HepG2 (cell line): ENCODE results near the gene GPN2. TPM values are rescaled to one million over a fixed set of nuclear protein-coding genes. Genes with fewer than 3 reads are reported as not detected.

ENCODE experiments used
- ATAC-seq: fragments of 200-7000 bp; cut with Tn5 transposase; 3 replicates; pipeline ENCODE4 v1.9.1; 2020; ENCODE audit warnings: mild to moderate bottlenecking, moderate library complexity
- BruUV-seq: library from RNA; stranded (reverse); fragments of 400-500 nt; replicated peaks from 2 replicates; lab custom pipeline; 2021; lab: Mats Ljungman, UMichigan
- CTCF ChIA-PET: fragments of 300-600 bp; formaldehyde crosslinking; extraction: SDS; loops from one replicate; lab custom pipeline; 2021; ENCODE audit warnings: low total read pairs, inconsistent platforms, low intra/inter-chr PET ratio; lab: Yijun Ruan, JAX
- POLR2A ChIA-PET: fragments of 350-600 bp; sonication (Branson Sonifier 250); formaldehyde crosslinking; loops from one replicate; lab custom pipeline; 2020; ENCODE audit warnings: antibody characterized with exemption, inconsistent platforms; lab: Yijun Ruan, JAX
- DNase-seq: peaks from one replicate; pipeline ENCODE4 v3.0.0-alpha.2; 2015; ENCODE audit warnings: low spot score
- FAIRE-seq: peaks from 3 replicates; lab custom pipeline; 2011; peaks lifted over from hg19 to GRCh38; lab: Jason Lieb, UNC
- H2AFZ ChIP-seq: one replicate; pipeline ENCODE4 v1.6.1; 2011; ENCODE audit warnings: low read length, inconsistent platforms
- H3K27ac ChIP-seq: fragments of 300-600 bp; 3 replicates; pipeline ENCODE4 v1.8.0; 2011; ENCODE audit warnings: mixed run types, mild to moderate bottlenecking, mixed read lengths, low read length, inconsistent platforms; ENCODE audit not compliant: insufficient read depth; ENCODE audit errors: extremely low read length
- H3K27me3 ChIP-seq, 2 experiments: fragments of 200-600 bp in 1 of 2; 2 replicates in 1 of 2; 3 replicates in 1 of 2; pipeline versions ENCODE4 v1.6.0 to v1.8.0; 2011; ENCODE audit warnings: low read length in 2 of 2, mild to moderate bottlenecking in 2 of 2, moderate library complexity in 2 of 2, inconsistent platforms in 1 of 2; ENCODE audit not compliant: insufficient read depth in 2 of 2, control insufficient read depth in 1 of 2
- H3K36me3 ChIP-seq, 2 experiments: fragments of 200-600 bp in 1 of 2; replicated peaks in 1 of 2; 2 replicates in 1 of 2; 3 replicates in 1 of 2; pipeline versions ENCODE4 v1.5.1 to v1.8.0; 2011; ENCODE audit warnings: low read length in 2 of 2, inconsistent platforms in 1 of 2; ENCODE audit not compliant: insufficient read depth in 2 of 2, control insufficient read depth in 1 of 2
- H3K4me1 ChIP-seq: 2 replicates; pipeline ENCODE4 v1.5.1; 2012; ENCODE audit warnings: low read length, inconsistent platforms; ENCODE audit not compliant: insufficient read depth
- H3K4me2 ChIP-seq: 2 replicates; pipeline ENCODE4 v1.6.0; 2011; ENCODE audit warnings: low read depth, low read length, inconsistent platforms
- H3K4me3 ChIP-seq, 3 experiments: fragments of 200-600 bp in 1 of 3; sonication (generic), shearing (Covaris generic) in 1 of 3; replicated peaks in 1 of 3; 2 replicates each; pipeline ENCODE4 v1.5.1; 2011 to 2016; ENCODE audit warnings: low read length in 3 of 3, inconsistent platforms in 2 of 3, low read depth in 2 of 3, mild to moderate bottlenecking in 2 of 3, control low read depth in 1 of 3, mixed read lengths in 1 of 3; ENCODE audit not compliant: insufficient read depth in 1 of 3
- H3K79me2 ChIP-seq: one replicate; pipeline ENCODE4 v1.6.1; 2011; ENCODE audit warnings: low read length, inconsistent platforms; ENCODE audit not compliant: insufficient read depth
- H3K9ac ChIP-seq: 2 replicates; pipeline ENCODE4 v1.6.0; 2011; ENCODE audit warnings: mild to moderate bottlenecking, low read depth, low read length, inconsistent platforms; ENCODE audit not compliant: insufficient read depth
- H3K9me3 ChIP-seq: 2 replicates; pipeline ENCODE4 v1.5.1; 2012; ENCODE audit warnings: mild to moderate bottlenecking, low read length
- H4K20me1 ChIP-seq: 2 replicates; pipeline ENCODE4 v1.6.0; 2011; ENCODE audit warnings: inconsistent platforms, mild to moderate bottlenecking, low read length, moderate library complexity; ENCODE audit not compliant: insufficient read depth
- E2F5 ChIP-seq: sonication (generic); formaldehyde crosslinking; conservative IDR thresholded peaks from 2 replicates; pipeline ENCODE4 v1.4.0; 2020; ENCODE audit warnings: missing genetic modification reagents
- ERF ChIP-seq: IDR thresholded peaks from 2 replicates; pipeline ENCODE4 v1.6.1; 2018; ENCODE audit warnings: missing biosample characterization, missing genetic modification reagents
- NCOA1 ChIP-seq: sonication (generic); formaldehyde crosslinking; IDR thresholded peaks from 2 replicates; pipeline ENCODE4 v1.9.0; 2021; ENCODE audit warnings: missing genetic modification reagents
- NONO ChIP-seq, 2 experiments: fragments of 450-650 bp in 1 of 2; sonication (generic) in 1 of 2; formaldehyde crosslinking in 1 of 2; IDR thresholded peaks in 1 of 2; conservative IDR thresholded peaks in 1 of 2; 2 replicates each; pipeline versions ENCODE4 v1.6.1 to v1.8.0; 2017 to 2022; ENCODE audit warnings: mild to moderate bottlenecking in 1 of 2, missing genetic modification reagents in 1 of 2, moderate library complexity in 1 of 2
- POLR2AphosphoS5 ChIP-seq: IDR thresholded peaks from 2 replicates; pipeline ENCODE4 v1.6.1; 2012; ENCODE audit warnings: low read depth, low read length
- REPIN1 ChIP-seq: sonication (generic); formaldehyde crosslinking; IDR thresholded peaks from 2 replicates; pipeline ENCODE4 v1.8.0; 2022; ENCODE audit warnings: missing genetic modification reagents, low read depth, mild to moderate bottlenecking, borderline replicate concordance
- ZFP62 ChIP-seq: sonication (generic); formaldehyde crosslinking; IDR thresholded peaks from 2 replicates; pipeline ENCODE4 v1.4.0; 2020; ENCODE audit warnings: missing genetic modification reagents
- ZNF331 ChIP-seq: sonication (generic); formaldehyde crosslinking; IDR thresholded peaks from 2 replicates; pipeline ENCODE4 v1.4.0; 2020; ENCODE audit warnings: missing genetic modification reagents
- ZNF367 ChIP-seq: sonication (generic); formaldehyde crosslinking; IDR thresholded peaks from 2 replicates; pipeline ENCODE4 v1.4.0; 2020; ENCODE audit warnings: missing genetic modification reagents, borderline replicate concordance
- ZNF605 ChIP-seq: sonication (generic); formaldehyde crosslinking; IDR thresholded peaks from 2 replicates; pipeline ENCODE4 v1.8.0; 2022; ENCODE audit warnings: mild to moderate bottlenecking, missing genetic modification reagents
- WGBS: methylation state at CpG from one replicate; pipeline ENCODE4 v1.1.6; 2017; ENCODE audit warnings: low lambda C conversion rate; 5-methylcytosine and 5-hydroxymethylcytosine counted together
- in situ Hi-C: cut with HindIII; loops from 2 replicates; pipeline ENCODE4 v1.10.0; 2017; ENCODE audit warnings: low pct_unique_long_range_greater_than_20kb; ENCODE audit not compliant: extremely low pct_ligation_motif_present
- intact Hi-C: fragments of 100-400 bp; cut with micrococcal nuclease; formaldehyde crosslinking; loops from one replicate; pipeline ENCODE4 v1.10.0; 2022; ENCODE audit not compliant: unreplicated experiment
- polyA plus RNA-seq, 8 experiments: library from polyadenylated mRNA; depleted of rRNA in 3 of 8; stranded (reverse) in 7 of 8; unstranded in 1 of 8; fragments of >200 nt; fragmentation: Illumina TruSeq in 4 of 8; extraction: Trizol in 4 of 8; gene quantifications; 2 replicates each; pipeline versions ENCODE4 v1.2.1 to v1.2.3, GENCODE V29; 2011 to 2016; ENCODE audit warnings: low read depth in 4 of 8, missing spikeins in 1 of 8, mixed read lengths in 1 of 8; ENCODE audit not compliant: insufficient read depth in 1 of 8
- total RNA-seq, 5 experiments: library from RNA; depleted of rRNA; stranded (reverse); fragments of >200 nt; fragmentation: Illumina TruSeq; extraction: Trizol; gene quantifications; 2 replicates each; pipeline ENCODE4 v1.2.3, GENCODE V29; 2016; ENCODE audit warnings: low read depth in 1 of 5
- TF ChIP-seq, protein P1 (sequence below): sonication (generic); formaldehyde crosslinking; IDR thresholded peaks from 2 replicates; pipeline ENCODE4 v1.4.0; 2020; ENCODE audit warnings: missing genetic modification reagents, borderline replicate concordance
- TF ChIP-seq, protein P2 (sequence below): sonication (generic); formaldehyde crosslinking; IDR thresholded peaks from 2 replicates; pipeline ENCODE4 v1.5.0; 2020; ENCODE audit warnings: mild to moderate bottlenecking, missing genetic modification reagents

GPN2 gene
- total and polyA plus RNA-seq, 2 of the 13 experiments (the other 11 are each of a cell fraction or from before 2014, with no cell fraction given) = 19.3 to 38.9 TPM

DNA sequence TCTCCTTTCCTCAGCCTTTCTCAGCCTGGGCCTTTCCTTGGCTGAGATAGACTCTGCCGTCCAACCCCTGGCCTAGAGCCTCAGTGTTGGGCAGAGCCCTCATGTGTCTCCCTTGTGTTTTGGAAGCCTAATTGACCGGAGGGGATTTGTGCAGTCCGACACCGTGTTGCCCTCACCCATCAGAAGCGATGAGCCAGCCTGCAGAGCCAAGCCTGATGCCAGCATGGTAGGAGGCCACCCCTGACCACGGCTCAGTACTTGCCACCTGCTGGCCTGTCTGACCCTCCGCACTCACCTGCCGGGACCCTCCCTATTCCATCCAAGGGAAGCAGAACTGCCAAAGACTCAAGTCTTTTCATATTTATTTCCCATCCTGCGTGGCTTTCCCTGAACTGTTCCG lies 36.5 kb downstream of the GPN2 start:
- no peak overlapping the region for H3K27ac ChIP-seq
- H3K4me3 ChIP-seq = no peak overlapping the region
- 93% methylated on average over 6 of the region's 10 CpGs for WGBS
- H3K4me1 ChIP-seq = peaks cover 13% of the 10 kb centered on the region
- BruUV-seq = no TSS peak
- CTCF ChIA-PET = interaction anchor here (2.1 kb wide), 1 partner anchor 24 kb away, joined by 26 read pairs; no protein-coding TSS in a partner anchor
- H3K4me2 ChIP-seq = no peak overlapping the region
- FAIRE-seq = no peak
- intact Hi-C loops = loop anchor here (1.0 kb wide), 1 partner anchor 25 kb away; no protein-coding TSS in a partner anchor
- peaks cover 25 to 48% of the 10 kb centered on the region in 2 experiments for H3K36me3 ChIP-seq
- no peaks in the 10 kb centered on the region for H3K9me3 ChIP-seq
- TF ChIP-seq ZNF331 (CRISPR knock-in tag) = peak; percentile 85; the same call in 1 of the 2 replicates
- TF ChIP-seq ZFP62 (CRISPR knock-in tag) = no peak
- no peak for TF ChIP-seq REPIN1 (CRISPR knock-in tag)
- TF ChIP-seq, all 625 proteins: peak for 1
- no peaks in the 10 kb centered on the region for H3K79me2 ChIP-seq
- H3K27me3 ChIP-seq = no peaks in the 10 kb centered on the region
- no peaks in the 10 kb centered on the region for H4K20me1 ChIP-seq
- DNase-seq = no peak
- in situ Hi-C loops = no loop called here
- POLR2A ChIA-PET = no interaction called here
- ATAC-seq = no peak
- no peak overlapping the region for H2AFZ ChIP-seq
- no peak overlapping the region for H3K9ac ChIP-seq

- Histone ChIP-seq H3K27me3 (no peaks in the 10 kb centered on the region), H2AFZ (no peak overlapping the region), H3K9ac (no peak overlapping the region), H3K27ac (no peak overlapping the region), H3K79me2 (no peaks in the 10 kb centered on the region), H3K9me3 (no peaks in the 10 kb centered on the region), H3K4me1 (peaks cover 17% of the 10 kb centered on the region), H3K4me3 (no peak overlapping the region), H4K20me1 (no peaks in the 10 kb centered on the region), H3K36me3 (peaks cover 26 to 51% of the 10 kb centered on the region in 2 experiments), H3K4me2 (no peak overlapping the region)
- peak; percentile 90 for ATAC-seq
- peak; percentile 76 for DNase-seq
- WGBS = 56% methylated on average over 3 of the region's 3 CpGs
- BruUV-seq = no TSS peak
- intact Hi-C loops = loop anchor here (1.0 kb wide), 1 partner anchor 25 kb away; no protein-coding TSS in a partner anchor
- FAIRE-seq = peak; percentile 90
- in situ Hi-C loops = no loop called here
- ChIA-PET CTCF (interaction anchor here (2.1 kb wide), 1 partner anchor 25 kb away, joined by 26 read pairs; no protein-coding TSS in a partner anchor), POLR2A (no interaction called here)
- TF ChIP-seq NCOA1 (CRISPR knock-in tag) (no peak), ERF (0 out of 2 replicates have a peak, but pooled peaks have one; percentile 39), E2F5 (CRISPR knock-in tag) (no peak), NONO (IDR thresholded peaks at IDR 0.05) (no peak), NONO (CRISPR knock-in tag; conservative IDR thresholded peaks at IDR 0.05) (no peak), ZNF367 (CRISPR knock-in tag) (no peak), POLR2AphosphoS5 (no peak), ZNF605 (CRISPR knock-in tag) (no peak)
- TF ChIP-seq, protein P1, sequence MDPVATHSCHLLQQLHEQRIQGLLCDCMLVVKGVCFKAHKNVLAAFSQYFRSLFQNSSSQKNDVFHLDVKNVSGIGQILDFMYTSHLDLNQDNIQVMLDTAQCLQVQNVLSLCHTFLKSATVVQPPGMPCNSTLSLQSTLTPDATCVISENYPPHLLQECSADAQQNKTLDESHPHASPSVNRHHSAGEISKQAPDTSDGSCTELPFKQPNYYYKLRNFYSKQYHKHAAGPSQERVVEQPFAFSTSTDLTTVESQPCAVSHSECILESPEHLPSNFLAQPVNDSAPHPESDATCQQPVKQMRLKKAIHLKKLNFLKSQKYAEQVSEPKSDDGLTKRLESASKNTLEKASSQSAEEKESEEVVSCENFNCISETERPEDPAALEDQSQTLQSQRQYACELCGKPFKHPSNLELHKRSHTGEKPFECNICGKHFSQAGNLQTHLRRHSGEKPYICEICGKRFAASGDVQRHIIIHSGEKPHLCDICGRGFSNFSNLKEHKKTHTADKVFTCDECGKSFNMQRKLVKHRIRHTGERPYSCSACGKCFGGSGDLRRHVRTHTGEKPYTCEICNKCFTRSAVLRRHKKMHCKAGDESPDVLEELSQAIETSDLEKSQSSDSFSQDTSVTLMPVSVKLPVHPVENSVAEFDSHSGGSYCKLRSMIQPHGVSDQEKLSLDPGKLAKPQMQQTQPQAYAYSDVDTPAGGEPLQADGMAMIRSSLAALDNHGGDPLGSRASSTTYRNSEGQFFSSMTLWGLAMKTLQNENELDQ (CRISPR knock-in tag) = no peak
- TF ChIP-seq, protein P2, sequence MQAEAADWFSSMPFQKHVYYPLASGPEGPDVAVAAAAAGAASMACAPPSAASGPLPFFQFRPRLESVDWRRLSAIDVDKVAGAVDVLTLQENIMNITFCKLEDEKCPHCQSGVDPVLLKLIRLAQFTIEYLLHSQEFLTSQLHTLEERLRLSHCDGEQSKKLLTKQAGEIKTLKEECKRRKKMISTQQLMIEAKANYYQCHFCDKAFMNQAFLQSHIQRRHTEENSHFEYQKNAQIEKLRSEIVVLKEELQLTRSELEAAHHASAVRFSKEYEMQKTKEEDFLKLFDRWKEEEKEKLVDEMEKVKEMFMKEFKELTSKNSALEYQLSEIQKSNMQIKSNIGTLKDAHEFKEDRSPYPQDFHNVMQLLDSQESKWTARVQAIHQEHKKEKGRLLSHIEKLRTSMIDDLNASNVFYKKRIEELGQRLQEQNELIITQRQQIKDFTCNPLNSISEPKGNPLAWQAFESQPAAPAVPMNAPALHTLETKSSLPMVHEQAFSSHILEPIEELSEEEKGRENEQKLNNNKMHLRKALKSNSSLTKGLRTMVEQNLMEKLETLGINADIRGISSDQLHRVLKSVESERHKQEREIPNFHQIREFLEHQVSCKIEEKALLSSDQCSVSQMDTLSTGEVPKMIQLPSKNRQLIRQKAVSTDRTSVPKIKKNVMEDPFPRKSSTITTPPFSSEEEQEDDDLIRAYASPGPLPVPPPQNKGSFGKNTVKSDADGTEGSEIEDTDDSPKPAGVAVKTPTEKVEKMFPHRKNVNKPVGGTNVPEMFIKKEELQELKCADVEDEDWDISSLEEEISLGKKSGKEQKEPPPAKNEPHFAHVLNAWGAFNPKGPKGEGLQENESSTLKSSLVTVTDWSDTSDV (CRISPR knock-in tag) = no peak
Observed at GRCh38 chr1:26853156-26853555, 36.9 kb downstream of the GPN2 start.
